Measurements from ENCODE around the gene SLC12A9.
"Not testable (repeated sequence)": the region's sequence is repeated elsewhere in the genome, so short reads cannot be mapped to it uniquely, and the experiment has no call there.

Gene SLC12A9

DNA sequence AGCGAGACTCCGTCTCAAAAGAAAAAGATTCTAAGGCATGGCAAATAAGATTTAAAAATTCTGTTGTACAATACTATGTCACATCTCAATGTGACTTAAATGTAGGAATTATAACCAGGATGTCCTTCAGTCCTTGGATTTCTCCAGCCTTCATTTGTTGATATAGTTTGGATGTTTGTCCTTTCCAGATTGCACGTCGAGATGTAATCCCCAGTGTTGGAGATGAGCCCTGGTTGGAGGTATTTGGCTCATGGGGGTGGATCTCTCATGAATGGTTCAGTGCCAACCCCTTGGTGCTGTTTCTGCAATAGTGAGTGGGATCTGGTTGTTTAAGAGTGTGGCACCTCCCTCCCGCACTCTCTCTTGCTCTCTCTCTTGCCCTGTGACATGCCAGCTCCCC, 56.0 kb downstream of the SLC12A9 start:
- H3K4me3 ChIP-seq (ENCODE audit: low read depth, low read length): no peak overlapping the region
- DNase-seq (ENCODE audit: low read depth): no peak
- no peak for TF ChIP-seq MYC (IDR thresholded peaks at IDR 0.05; ENCODE audit: low read depth, low read length)
- no peak for TF ChIP-seq POLR2A (IDR thresholded peaks at IDR 0.05; ENCODE audit: extremely low read depth, insufficient read length)
- TF ChIP-seq, protein P1, sequence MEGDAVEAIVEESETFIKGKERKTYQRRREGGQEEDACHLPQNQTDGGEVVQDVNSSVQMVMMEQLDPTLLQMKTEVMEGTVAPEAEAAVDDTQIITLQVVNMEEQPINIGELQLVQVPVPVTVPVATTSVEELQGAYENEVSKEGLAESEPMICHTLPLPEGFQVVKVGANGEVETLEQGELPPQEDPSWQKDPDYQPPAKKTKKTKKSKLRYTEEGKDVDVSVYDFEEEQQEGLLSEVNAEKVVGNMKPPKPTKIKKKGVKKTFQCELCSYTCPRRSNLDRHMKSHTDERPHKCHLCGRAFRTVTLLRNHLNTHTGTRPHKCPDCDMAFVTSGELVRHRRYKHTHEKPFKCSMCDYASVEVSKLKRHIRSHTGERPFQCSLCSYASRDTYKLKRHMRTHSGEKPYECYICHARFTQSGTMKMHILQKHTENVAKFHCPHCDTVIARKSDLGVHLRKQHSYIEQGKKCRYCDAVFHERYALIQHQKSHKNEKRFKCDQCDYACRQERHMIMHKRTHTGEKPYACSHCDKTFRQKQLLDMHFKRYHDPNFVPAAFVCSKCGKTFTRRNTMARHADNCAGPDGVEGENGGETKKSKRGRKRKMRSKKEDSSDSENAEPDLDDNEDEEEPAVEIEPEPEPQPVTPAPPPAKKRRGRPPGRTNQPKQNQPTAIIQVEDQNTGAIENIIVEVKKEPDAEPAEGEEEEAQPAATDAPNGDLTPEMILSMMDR (IDR thresholded peaks at IDR 0.05; ENCODE audit: low read depth, low read length): no peak
- TF ChIP-seq MAX (IDR thresholded peaks at IDR 0.05; ENCODE audit: low read depth, low read length): no peak

DNA sequence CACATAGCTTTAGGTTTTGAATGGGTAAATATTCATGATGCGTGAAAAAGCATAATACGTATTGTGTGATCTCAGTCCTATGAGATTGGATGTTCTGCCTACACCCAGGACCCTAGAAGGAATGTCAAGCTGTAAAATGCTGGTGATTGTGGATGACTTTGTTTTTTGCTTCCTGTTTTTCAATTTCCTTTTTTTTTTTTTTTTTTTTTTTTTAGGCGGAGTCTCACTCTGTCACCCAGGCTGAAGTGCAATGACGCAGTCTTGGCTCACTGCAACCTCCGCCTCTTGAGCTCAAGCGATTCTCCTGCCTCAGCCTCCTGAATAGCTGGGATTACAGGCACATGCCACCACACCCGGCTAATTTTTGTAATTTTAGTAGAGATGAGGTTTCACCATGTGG, 57.9 kb downstream of the SLC12A9 start:
- peak; percentile 60 for DNase-seq (ENCODE audit: low read depth)

DNA sequence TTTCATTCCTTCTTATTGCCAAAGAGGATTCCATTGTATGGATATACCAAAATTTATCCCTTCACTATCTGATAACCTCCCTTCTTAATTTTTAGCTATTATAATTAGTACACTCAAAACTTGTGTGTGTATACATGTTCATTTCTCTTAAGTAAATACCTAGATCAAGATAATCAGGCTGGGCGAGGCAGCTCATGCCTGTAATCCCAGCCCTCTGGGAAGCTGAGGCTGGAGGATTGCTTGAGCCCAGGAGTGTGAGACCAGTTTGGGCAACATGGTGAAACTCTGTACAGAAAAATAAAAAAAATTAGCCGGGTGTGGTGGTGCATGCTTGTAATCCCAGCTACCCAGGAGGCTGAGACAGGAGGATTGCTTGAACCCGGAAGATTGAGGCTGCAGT, 59.0 kb downstream of the SLC12A9 start:
- H3K4me3 ChIP-seq (ENCODE audit: low read depth, low read length): no peak overlapping the region
- DNase-seq (ENCODE audit: low read depth): no peak
- no peak for TF ChIP-seq MAX (IDR thresholded peaks at IDR 0.05; ENCODE audit: low read depth, low read length)
- TF ChIP-seq, protein P1 (IDR thresholded peaks at IDR 0.05; ENCODE audit: low read depth, low read length): no peak
- TF ChIP-seq MYC (IDR thresholded peaks at IDR 0.05; ENCODE audit: low read depth, low read length): no peak
- TF ChIP-seq POLR2A (IDR thresholded peaks at IDR 0.05; ENCODE audit: extremely low read depth, insufficient read length): no peak

More for the DNA sequence above, 57.9 kb downstream of the SLC12A9 start:
- H3K4me3 ChIP-seq (ENCODE audit: low read depth, low read length): not testable (repeated sequence)

GRCh38 chr7:100914208-100914878, 61.8 kb downstream of the SLC12A9 start:
- no peak overlapping the region for H3K4me3 ChIP-seq (ENCODE audit: low read depth, low read length)
- no peak for DNase-seq (ENCODE audit: low read depth)
- TF ChIP-seq, protein P1 (IDR thresholded peaks at IDR 0.05; ENCODE audit: low read depth, low read length): no peak
- TF ChIP-seq POLR2A (IDR thresholded peaks at IDR 0.05; ENCODE audit: extremely low read depth, insufficient read length) (no peak), MAX (IDR thresholded peaks at IDR 0.05; ENCODE audit: low read depth, low read length) (no peak), MYC (IDR thresholded peaks at IDR 0.05; ENCODE audit: low read depth, low read length) (no peak)

- H3K4me3 ChIP-seq (ENCODE audit: low read depth, low read length): no peak overlapping the region
- no peak for DNase-seq (ENCODE audit: low read depth)
- TF ChIP-seq, protein P1 (IDR thresholded peaks at IDR 0.05; ENCODE audit: low read depth, low read length): no peak
- TF ChIP-seq MAX (IDR thresholded peaks at IDR 0.05; ENCODE audit: low read depth, low read length) (no peak), POLR2A (IDR thresholded peaks at IDR 0.05; ENCODE audit: extremely low read depth, insufficient read length) (no peak), MYC (IDR thresholded peaks at IDR 0.05; ENCODE audit: low read depth, low read length) (no peak)
Observed at GRCh38 chr7:100914879-100915447, 62.5 kb downstream of the SLC12A9 start.
